Right cardiac atrium (tissue), 5 donors: ENCODE measurements around the gene NELL2. TPM values are rescaled to one million over a fixed set of nuclear protein-coding genes. Genes with fewer than 3 reads are reported as not detected.

Experiments used
- ATAC-seq, 2 donors: fragments of 200-7000 bp; cut with Tn5 transposase; one replicate each; pipeline versions ENCODE4 v1.8.0 to v1.9.1; 2020; ENCODE audit warnings: moderate library complexity in 2 of 2, mild to moderate bottlenecking in 1 of 2
- DNase-seq, 3 donors: peaks; one replicate each; pipeline ENCODE4 v3.0.0-alpha.2; 2020
- H3K27ac ChIP-seq: one replicate; pipeline ENCODE4 v1.5.1; 2013; ENCODE audit warnings: mild to moderate bottlenecking, low read length, control low read depth, moderate library complexity
- H3K27me3 ChIP-seq: one replicate; pipeline ENCODE4 v1.6.1; 2013; ENCODE audit not compliant: control insufficient read depth, insufficient read depth
- H3K4me1 ChIP-seq: one replicate; pipeline ENCODE4 v1.6.1; 2013; ENCODE audit warnings: low read length; ENCODE audit not compliant: control insufficient read depth, insufficient read depth
- H3K4me3 ChIP-seq: one replicate; pipeline ENCODE4 v1.5.1; 2013; ENCODE audit warnings: low read length, control low read depth
- H3K9me3 ChIP-seq: one replicate; pipeline ENCODE4 v1.6.1; 2013; ENCODE audit warnings: low read length; ENCODE audit not compliant: control insufficient read depth
- WGBS: extraction: QIAGEN DNeasy Blood & Tissue Kit; methylation state at CpG from one replicate; pipeline ENCODE4 v1.1.7; 2013; 5-methylcytosine and 5-hydroxymethylcytosine counted together
- intact Hi-C, 4 donors: fragments of 100-400 bp; cut with DNase I; formaldehyde crosslinking; loops; one replicate each; pipeline versions ENCODE4 v1.11.0 to v1.14.0; 2022 to 2023
- polyA plus RNA-seq: library from polyadenylated mRNA; stranded (reverse); fragments of 200-250 nt; gene quantifications from one replicate; pipeline ENCODE4 v1.2.3, GENCODE V29; 2013
- total RNA-seq, 4 donors: library from RNA; stranded (reverse); fragmentation: NEBNext Ultra II Directional; extraction: Animal tissue kit (Norgen Biotek cat#: 25700); gene quantifications; one replicate each; pipeline ENCODE4 v1.2.1, GENCODE V29; 2021
- donor health status: healthy with polysubstance abuse.
- donor health status: DM: no; HTN: yes; CAD: no.
- donor health status: DM: no; HTN: no; CAD: no.
- donor health status: DM: no; HTN: yes; CAD: no; lungs with severe emphysema.
- donor health status: DM: yes; HTN: yes; CAD: no.

NELL2 gene
- total and polyA plus RNA-seq, 5 donors = 0.07 to 0.95 (median 0.59) TPM

GRCh38 chr12:44558340-44559100 is 317.6 kb downstream of the NELL2 start:
- ATAC-seq = no peak
- Histone ChIP-seq H3K9me3 (no peaks in the 10 kb centered on the region), H3K4me1 (no peaks in the 10 kb centered on the region), H3K27ac (no peak overlapping the region), H3K4me3 (no peak overlapping the region), H3K27me3 (no peaks in the 10 kb centered on the region)
- WGBS = 89% methylated on average over 14 of the region's 14 CpGs
- intact Hi-C loops = no loop called here
- no peak for DNase-seq

GRCh38 chr12:44555454-44555853 is 320.7 kb downstream of the NELL2 start:
- intact Hi-C loops = no loop called here
- no peaks in the 10 kb centered on the region for H3K27me3 ChIP-seq
- no peak for ATAC-seq

GRCh38 chr12:44551631-44552030 is 324.5 kb downstream of the NELL2 start:
- H3K4me1 ChIP-seq = no peaks in the 10 kb centered on the region
- WGBS = 73% methylated on average over 2 of the region's 2 CpGs

More at GRCh38 chr12:44555454-44555853, 320.7 kb downstream of the NELL2 start:
- no peaks in the 10 kb centered on the region for H3K9me3 ChIP-seq
- no peaks in the 10 kb centered on the region for H3K4me1 ChIP-seq
- no peak overlapping the region for H3K4me3 ChIP-seq
- no peak for DNase-seq
- H3K27ac ChIP-seq = no peak overlapping the region

GRCh38 chr12:44550377-44550776 is 325.7 kb downstream of the NELL2 start:
- no peak for DNase-seq
- 91% methylated on average over 5 of the region's 5 CpGs for WGBS
- Histone ChIP-seq H3K27me3 (no peaks in the 10 kb centered on the region), H3K4me1 (no peaks in the 10 kb centered on the region), H3K4me3 (no peak overlapping the region), H3K27ac (no peak overlapping the region), H3K9me3 (no peaks in the 10 kb centered on the region)
- ATAC-seq = no peak
- intact Hi-C loops = no loop called here

More at GRCh38 chr12:44551631-44552030, 324.5 kb downstream of the NELL2 start:
- ATAC-seq (no peak), DNase-seq (no peak)
- no peaks in the 10 kb centered on the region for H3K9me3 ChIP-seq
- H3K27me3 ChIP-seq = no peaks in the 10 kb centered on the region
- no peak overlapping the region for H3K27ac ChIP-seq
- intact Hi-C loops = no loop called here
- H3K4me3 ChIP-seq = no peak overlapping the region

- intact Hi-C loops = no loop called here
- no peaks in the 10 kb centered on the region for H3K4me1 ChIP-seq
- no peaks in the 10 kb centered on the region for H3K9me3 ChIP-seq
- DNase-seq (no peak), ATAC-seq (no peak)
- H3K4me3 ChIP-seq = no peak overlapping the region
- WGBS = 85% methylated on average over 1 of the region's 1 CpG
- no peaks in the 10 kb centered on the region for H3K27me3 ChIP-seq
- H3K27ac ChIP-seq = no peak overlapping the region
Measured at GRCh38 chr12:44546060-44546459, 330.1 kb downstream of the NELL2 start.

- H3K27me3 ChIP-seq = no peaks in the 10 kb centered on the region
- no peak overlapping the region for H3K27ac ChIP-seq
- 87% methylated on average over 3 of the region's 3 CpGs for WGBS
- ATAC-seq (no peak), DNase-seq (no peak)
- intact Hi-C loops = no loop called here
- no peaks in the 10 kb centered on the region for H3K4me1 ChIP-seq
- H3K4me3 ChIP-seq = no peak overlapping the region
- no peaks in the 10 kb centered on the region for H3K9me3 ChIP-seq
Measured at GRCh38 chr12:44544018-44544417, 332.1 kb downstream of the NELL2 start.

- no peaks in the 10 kb centered on the region for H3K9me3 ChIP-seq
- no peaks in the 10 kb centered on the region for H3K27me3 ChIP-seq
- intact Hi-C loops = no loop called here
- 60% methylated on average over 1 of the region's 1 CpG for WGBS
- H3K4me3 ChIP-seq = no peak overlapping the region
- no peaks in the 10 kb centered on the region for H3K4me1 ChIP-seq
- no peak for ATAC-seq
- no peak for DNase-seq
- H3K27ac ChIP-seq = no peak overlapping the region
Measured at GRCh38 chr12:44542716-44543115, 333.4 kb downstream of the NELL2 start.

GRCh38 chr12:44537354-44537753 is 338.8 kb downstream of the NELL2 start:
- intact Hi-C loops = no loop called here
- Histone ChIP-seq H3K9me3 (no peaks in the 10 kb centered on the region), H3K4me1 (no peaks in the 10 kb centered on the region), H3K27me3 (no peaks in the 10 kb centered on the region), H3K27ac (no peak overlapping the region), H3K4me3 (no peak overlapping the region)
- no peak for DNase-seq
- ATAC-seq = no peak

GRCh38 chr12:44532940-44533339 is 343.2 kb downstream of the NELL2 start:
- H3K27me3 ChIP-seq = no peaks in the 10 kb centered on the region
- intact Hi-C loops = no loop called here
- 73% methylated on average over 1 of the region's 1 CpG for WGBS

GRCh38 chr12:44531320-44531971 is 344.7 kb downstream of the NELL2 start:
- Histone ChIP-seq H3K4me3 (no peak overlapping the region), H3K9me3 (no peaks in the 10 kb centered on the region), H3K4me1 (no peaks in the 10 kb centered on the region), H3K27me3 (no peaks in the 10 kb centered on the region), H3K27ac (no peak overlapping the region)
- 43% methylated on average over 2 of the region's 2 CpGs for WGBS
- DNase-seq = no peak
- intact Hi-C loops = no loop called here
- ATAC-seq = no peak

More at GRCh38 chr12:44532940-44533339, 343.2 kb downstream of the NELL2 start:
- Histone ChIP-seq H3K4me3 (no peak overlapping the region), H3K4me1 (no peaks in the 10 kb centered on the region), H3K27ac (no peak overlapping the region), H3K9me3 (no peaks in the 10 kb centered on the region)
- ATAC-seq (no peak), DNase-seq (no peak)

- DNase-seq (no peak), ATAC-seq (no peak)
- intact Hi-C loops = no loop called here
- 90% methylated on average over 9 of the region's 9 CpGs for WGBS
- Histone ChIP-seq H3K9me3 (no peaks in the 10 kb centered on the region), H3K27ac (no peak overlapping the region), H3K4me3 (no peak overlapping the region), H3K27me3 (no peaks in the 10 kb centered on the region), H3K4me1 (no peaks in the 10 kb centered on the region)
Measured at GRCh38 chr12:44526655-44527182, 349.4 kb downstream of the NELL2 start.
